Measurements from ENCODE around the gene SMIM28.
A peak's percentile ranks its signal among the peaks of the same experiment; 100 is the strongest.
"Not testable (repeated sequence)": the region's sequence is repeated elsewhere in the genome, so short reads cannot be mapped to it uniquely, and the experiment has no call there.

SMIM28 gene

DNA sequence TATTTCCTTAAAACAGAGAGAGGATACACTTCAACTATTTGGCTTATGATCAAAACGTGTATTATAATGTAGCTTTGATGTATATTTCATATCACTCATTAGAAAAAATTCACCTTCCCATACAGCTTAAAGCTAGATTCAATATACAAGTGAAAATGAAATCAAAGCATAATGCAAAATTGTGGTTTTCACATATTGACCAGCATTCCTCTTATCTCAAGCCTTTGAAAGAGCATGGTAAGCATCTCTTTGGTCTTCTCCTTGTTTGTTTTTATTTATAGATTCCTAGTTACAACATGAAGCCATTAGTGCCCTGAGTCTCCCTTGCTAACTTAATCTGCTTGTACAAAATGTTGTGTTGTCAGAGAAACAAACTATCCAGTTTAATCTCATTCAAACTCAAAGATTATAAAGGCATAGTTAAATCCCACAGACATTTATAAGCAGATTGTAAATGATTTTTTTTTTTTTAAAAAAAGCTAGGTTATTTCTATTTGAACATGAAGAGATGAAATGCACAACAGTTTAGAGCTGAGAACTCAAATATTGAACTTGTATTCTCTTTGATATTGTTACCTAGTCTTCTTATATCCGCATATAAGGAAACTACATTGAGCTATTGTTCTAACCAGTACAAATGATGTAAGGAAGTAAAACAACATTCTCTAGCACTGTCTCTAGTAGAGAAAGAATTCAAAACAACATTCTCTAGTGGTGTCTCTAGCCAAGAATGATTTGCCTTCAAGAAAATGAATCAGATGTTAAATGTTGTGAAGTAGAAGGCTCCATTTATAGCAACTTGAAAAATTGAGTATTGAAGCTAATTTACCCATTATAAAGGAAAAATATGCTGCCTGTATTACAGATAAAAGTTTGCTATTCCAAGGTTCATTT, 31.2 kb upstream of the SMIM28 start:
- DNase-seq = no peak
- no peak for ATAC-seq (replicated peaks)
- H3K9me3 Mint-ChIP-seq = no peaks in the 10 kb centered on the region
- H3K27ac Mint-ChIP-seq = no peak overlapping the region
- no peak overlapping the region for H3K4me3 Mint-ChIP-seq
- H3K36me3 Mint-ChIP-seq (ENCODE audit: insufficient read depth) = no peaks in the 10 kb centered on the region
- peaks cover 0 to 5% of the 10 kb centered on the region in 2 donors for H3K4me1 Mint-ChIP-seq (ENCODE audit: low read depth in 2 of 2)
- peaks cover 25 to 37% of the 10 kb centered on the region in 2 donors for H3K27me3 Mint-ChIP-seq

- no peaks in the 10 kb centered on the region for H3K9me3 Mint-ChIP-seq
- H3K4me3 Mint-ChIP-seq = no peak overlapping the region
- no peaks in the 10 kb centered on the region for H3K36me3 Mint-ChIP-seq (ENCODE audit: insufficient read depth)
- ATAC-seq (replicated peaks) = no peak
- peaks cover 0 to 5% of the 10 kb centered on the region in 2 donors for H3K4me1 Mint-ChIP-seq (ENCODE audit: low read depth in 2 of 2)
- no peak overlapping the region for H3K27ac Mint-ChIP-seq
- peaks cover 27 to 31% of the 10 kb centered on the region in 2 donors for H3K27me3 Mint-ChIP-seq
- no peak for DNase-seq
Measured at GRCh38 chr6:138347864-138348263, 29.8 kb upstream of the SMIM28 start.

- Mint-ChIP-seq H3K27ac (no peak overlapping the region), H3K4me3 (no peak overlapping the region), H3K4me1 (ENCODE audit: low read depth in 2 of 2) (peaks cover 0 to 5% of the 10 kb centered on the region in 2 donors), H3K27me3 (peaks cover 29 to 39% of the 10 kb centered on the region in 2 donors), H3K36me3 (ENCODE audit: insufficient read depth) (no peaks in the 10 kb centered on the region), H3K9me3 (no peaks in the 10 kb centered on the region)
- ATAC-seq (replicated peaks) (no peak), DNase-seq (no peak)
Measured at GRCh38 chr6:138349891-138350290, 27.8 kb upstream of the SMIM28 start.

DNA sequence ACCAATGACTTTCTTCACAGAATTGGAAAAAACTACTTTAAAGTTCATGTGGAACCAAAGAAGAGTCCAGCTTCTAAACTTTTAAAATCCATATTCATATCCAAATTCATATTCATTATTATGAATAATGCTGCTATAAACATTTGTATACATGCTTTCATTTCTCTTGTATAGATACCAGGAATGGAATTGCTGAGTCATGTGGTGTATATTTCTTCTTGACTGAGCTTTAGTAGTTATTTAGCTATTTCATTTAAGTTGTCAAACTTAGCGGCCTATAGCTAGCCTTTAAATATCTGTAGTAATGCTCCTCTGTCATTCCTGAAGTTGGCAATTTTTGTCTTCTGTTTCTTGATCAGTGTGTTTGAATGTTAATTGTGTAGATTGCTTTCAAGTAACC, 19.8 kb upstream of the SMIM28 start:
- Mint-ChIP-seq H3K9me3 (no peaks in the 10 kb centered on the region), H3K4me1 (ENCODE audit: low read depth in 2 of 2) (no peaks in the 10 kb centered on the region), H3K36me3 (ENCODE audit: insufficient read depth) (no peaks in the 10 kb centered on the region), H3K27me3 (peaks cover 34 to 53% of the 10 kb centered on the region in 2 donors), H3K4me3 (no peak overlapping the region), H3K27ac (no peak overlapping the region)
- ATAC-seq (replicated peaks) = no peak
- no peak for DNase-seq

DNA sequence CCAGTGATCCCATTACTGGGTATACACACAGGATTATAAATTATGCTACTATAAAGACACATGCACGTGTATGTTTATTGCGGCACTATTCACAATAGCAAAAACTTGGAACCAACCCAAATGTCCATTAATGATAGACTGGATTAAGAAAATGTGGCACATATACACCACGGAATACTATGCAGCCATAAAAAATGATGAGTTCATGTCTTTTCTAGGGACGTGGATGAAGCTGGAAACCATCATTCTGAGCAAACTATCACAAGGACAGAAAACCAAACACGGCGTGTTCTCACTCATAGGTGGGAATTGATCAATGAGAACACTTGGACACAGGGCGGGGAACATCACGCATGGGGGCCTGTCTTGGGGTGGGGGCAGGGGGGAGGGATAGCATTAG, 9.0 kb upstream of the SMIM28 start:
- peaks cover 37 to 50% of the 10 kb centered on the region in 2 donors for H3K27me3 Mint-ChIP-seq
- not testable (repeated sequence) for H3K9me3 Mint-ChIP-seq

GRCh38 chr6:138370631-138371451, 6.9 kb upstream of the SMIM28 start:
- ATAC-seq (replicated peaks) = no peak
- Mint-ChIP-seq H3K9me3 (peaks cover 0 to 2% of the 10 kb centered on the region in 2 donors), H3K36me3 (ENCODE audit: insufficient read depth) (no peaks in the 10 kb centered on the region), H3K4me3 (no peak overlapping the region), H3K4me1 (ENCODE audit: low read depth in 2 of 2) (no peaks in the 10 kb centered on the region), H3K27me3 (peaks cover 16 to 30% of the 10 kb centered on the region in 2 donors), H3K27ac (no peak overlapping the region)
- no peak for DNase-seq

More for the DNA sequence above, 9.0 kb upstream of the SMIM28 start:
- not testable (repeated sequence) for ATAC-seq (replicated peaks); H3K27ac Mint-ChIP-seq; H3K36me3 Mint-ChIP-seq (ENCODE audit: insufficient read depth); DNase-seq; H3K4me1 Mint-ChIP-seq (ENCODE audit: low read depth in 2 of 2); H3K4me3 Mint-ChIP-seq

GRCh38 chr6:138371452-138371711, 6.3 kb upstream of the SMIM28 start:
- Mint-ChIP-seq H3K27me3 (peaks cover 10 to 24% of the 10 kb centered on the region in 2 donors), H3K36me3 (ENCODE audit: insufficient read depth) (no peaks in the 10 kb centered on the region), H3K4me1 (ENCODE audit: low read depth in 2 of 2) (no peaks in the 10 kb centered on the region), H3K27ac (no peak overlapping the region), H3K4me3 (no peak overlapping the region), H3K9me3 (peaks cover 0 to 2% of the 10 kb centered on the region in 2 donors)
- DNase-seq (no peak), ATAC-seq (replicated peaks) (no peak)

- Mint-ChIP-seq H3K36me3 (ENCODE audit: insufficient read depth) (no peaks in the 10 kb centered on the region), H3K27me3 (peaks cover 7 to 21% of the 10 kb centered on the region in 2 donors), H3K4me1 (ENCODE audit: low read depth in 2 of 2) (no peaks in the 10 kb centered on the region), H3K4me3 (no peak overlapping the region), H3K9me3 (peaks cover 0 to 2% of the 10 kb centered on the region in 2 donors), H3K27ac (no peak overlapping the region)
- DNase-seq (no peak), ATAC-seq (replicated peaks) (no peak)
Measured at GRCh38 chr6:138371720-138372119, 6.0 kb upstream of the SMIM28 start.

DNA sequence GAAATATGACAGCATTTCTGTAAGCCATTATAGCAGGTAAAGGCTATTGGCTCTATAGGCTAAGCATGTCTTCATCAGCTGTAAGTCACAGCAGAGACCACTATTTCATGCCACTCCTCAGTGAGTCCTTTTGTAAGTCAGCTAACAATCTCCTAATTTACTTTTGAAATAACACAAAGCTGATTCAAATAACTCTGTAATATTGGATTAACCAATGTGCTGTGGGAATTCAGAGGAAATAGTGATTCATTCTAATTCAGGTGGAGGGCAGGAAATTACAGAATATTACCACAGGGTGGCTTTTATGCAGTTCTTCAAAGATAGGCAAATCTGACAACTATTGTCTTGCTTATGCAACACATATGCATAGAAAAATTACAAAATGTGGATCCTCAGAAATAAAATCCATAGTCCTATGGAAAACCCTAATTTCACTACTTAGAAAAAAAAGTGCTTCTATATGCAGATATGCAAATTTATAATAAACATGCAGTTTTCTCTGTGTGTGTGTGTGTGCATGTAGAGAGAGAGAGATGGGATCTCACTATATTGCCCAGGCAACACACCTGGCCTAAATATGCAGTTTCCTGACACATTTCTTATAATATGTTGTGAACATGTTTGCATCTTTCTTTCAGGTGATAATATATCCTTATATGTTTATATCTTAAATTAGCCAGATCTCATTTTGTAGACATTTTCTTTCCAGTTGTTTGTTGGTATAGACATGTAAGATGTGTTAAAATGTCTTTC, 4.8 kb upstream of the SMIM28 start:
- Mint-ChIP-seq H3K27me3 (peaks cover 0 to 12% of the 10 kb centered on the region in 2 donors), H3K9me3 (no peaks in the 10 kb centered on the region), H3K27ac (no peak overlapping the region), H3K4me1 (ENCODE audit: low read depth in 2 of 2) (no peaks in the 10 kb centered on the region), H3K4me3 (no peak overlapping the region), H3K36me3 (ENCODE audit: insufficient read depth) (no peaks in the 10 kb centered on the region)
- no peak for DNase-seq
- peak; percentile 29 for ATAC-seq (replicated peaks)

GRCh38 chr6:138374230-138374629, 3.5 kb upstream of the SMIM28 start:
- no peak overlapping the region for H3K27ac Mint-ChIP-seq
- ATAC-seq (replicated peaks) = no peak

GRCh38 chr6:138374815-138375214, 2.9 kb upstream of the SMIM28 start:
- no peaks in the 10 kb centered on the region for H3K9me3 Mint-ChIP-seq
- ATAC-seq (replicated peaks) (no peak), DNase-seq (no peak)
- no peak overlapping the region for H3K27ac Mint-ChIP-seq
- no peak overlapping the region for H3K4me3 Mint-ChIP-seq
- H3K4me1 Mint-ChIP-seq (ENCODE audit: low read depth in 2 of 2) = no peaks in the 10 kb centered on the region
- no peaks in the 10 kb centered on the region for H3K36me3 Mint-ChIP-seq (ENCODE audit: insufficient read depth)
- H3K27me3 Mint-ChIP-seq = peaks cover 0 to 5% of the 10 kb centered on the region in 2 donors

More at GRCh38 chr6:138374230-138374629, 3.5 kb upstream of the SMIM28 start:
- no peaks in the 10 kb centered on the region for H3K4me1 Mint-ChIP-seq (ENCODE audit: low read depth in 2 of 2)
- peaks cover 0 to 5% of the 10 kb centered on the region in 2 donors for H3K27me3 Mint-ChIP-seq
- no peak overlapping the region for H3K4me3 Mint-ChIP-seq
- H3K9me3 Mint-ChIP-seq = no peaks in the 10 kb centered on the region
- no peaks in the 10 kb centered on the region for H3K36me3 Mint-ChIP-seq (ENCODE audit: insufficient read depth)
- DNase-seq = no peak

GRCh38 chr6:138377042-138377441, 663 bp upstream of the SMIM28 start:
- no peaks in the 10 kb centered on the region for H3K4me1 Mint-ChIP-seq (ENCODE audit: low read depth in 2 of 2)
- H3K36me3 Mint-ChIP-seq (ENCODE audit: insufficient read depth) = no peaks in the 10 kb centered on the region
- DNase-seq (no peak), ATAC-seq (replicated peaks) (no peak)
- no peak overlapping the region for H3K27ac Mint-ChIP-seq
- peaks cover under 1 to 5% of the 10 kb centered on the region in 2 donors for H3K27me3 Mint-ChIP-seq
- H3K9me3 Mint-ChIP-seq = no peaks in the 10 kb centered on the region
- H3K4me3 Mint-ChIP-seq = no peak overlapping the region

- H3K9me3 Mint-ChIP-seq = no peaks in the 10 kb centered on the region
- ATAC-seq (replicated peaks) (no peak), DNase-seq (no peak)
- no peak overlapping the region for H3K4me3 Mint-ChIP-seq
- no peak overlapping the region for H3K27ac Mint-ChIP-seq
- H3K27me3 Mint-ChIP-seq = peaks cover 12 to 13% of the 10 kb centered on the region in 2 donors
- no peaks in the 10 kb centered on the region for H3K36me3 Mint-ChIP-seq (ENCODE audit: insufficient read depth)
- peaks cover 0 to 4% of the 10 kb centered on the region in 2 donors for H3K4me1 Mint-ChIP-seq (ENCODE audit: low read depth in 2 of 2)
Measured at GRCh38 chr6:138378463-138378862, 758 bp downstream of the SMIM28 start.
